Erythroblast (primary cell): ENCODE measurements around the gene SFMBT1.

ENCODE experiments used
- GATA1 ChIP-seq: IDR thresholded peaks from 2 replicates; pipeline ENCODE4 v1.6.1; 2011; ENCODE audit warnings: low read depth, mild to moderate bottlenecking, control low read depth, low read length, moderate library complexity
- POLR2A ChIP-seq: IDR thresholded peaks from 2 replicates; pipeline ENCODE4 v1.6.1; 2011; ENCODE audit warnings: mild to moderate bottlenecking, low read length

GRCh38 chr3:53023072-53023823 lies 22.6 kb downstream of the SFMBT1 start:
- no peak for TF ChIP-seq POLR2A
- TF ChIP-seq GATA1 = no peak
